ENCODE data around the gene ERAL1. TPM values are rescaled to one million over a fixed set of nuclear protein-coding genes. Genes with fewer than 3 reads are reported as not detected.
A peak's percentile ranks its signal among the peaks of the same experiment; 100 is the strongest.

Gene ERAL1
- total RNA-seq, 1 donor, result 30.4 TPM

DNA sequence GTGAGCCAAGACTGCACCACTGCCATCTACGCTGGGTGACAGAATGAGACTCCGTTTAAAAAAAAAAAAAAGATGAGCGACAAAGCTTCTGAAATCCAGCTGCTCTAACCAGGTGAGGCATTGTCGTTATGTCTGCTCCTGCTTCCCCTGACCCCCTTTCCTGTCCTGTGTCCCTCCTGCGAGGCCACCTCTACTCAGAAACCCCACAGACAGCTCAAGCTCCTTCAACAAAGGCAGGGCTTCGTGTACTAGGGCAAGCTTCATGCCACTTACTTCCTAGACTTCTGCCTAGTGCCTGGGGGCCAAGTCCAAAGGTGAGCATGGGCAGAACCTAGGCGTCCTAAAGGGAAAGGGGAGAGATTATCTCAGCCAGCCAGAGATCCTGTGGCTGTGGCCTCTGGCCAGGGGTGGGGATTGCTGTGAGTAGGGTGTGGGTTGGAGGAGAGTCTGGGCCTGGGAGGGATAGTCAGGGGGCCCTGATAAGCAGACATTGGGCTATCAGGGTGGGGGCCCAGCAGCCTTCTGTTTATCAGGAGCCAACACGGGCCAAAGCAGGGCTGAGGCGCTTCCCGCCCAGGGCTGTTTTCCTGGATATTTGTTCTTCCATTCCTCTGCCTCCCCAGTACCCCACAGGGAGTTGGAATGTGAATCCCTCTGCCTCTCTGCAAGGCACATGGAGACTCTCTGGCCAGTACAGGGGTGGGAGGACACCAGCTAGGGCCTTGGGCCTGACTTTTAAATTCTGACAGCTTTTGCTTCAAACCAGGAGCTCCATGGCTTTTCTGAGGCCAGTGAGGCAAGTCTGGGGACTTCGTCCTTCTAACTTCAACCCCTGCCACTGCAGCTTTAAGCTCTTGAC is 10.4 kb downstream of the ERAL1 start:
- no peak overlapping the region for H3K27ac ChIP-seq (ENCODE audit: low read depth, low read length)

GRCh38 chr17:28865946-28866752 is 11.3 kb downstream of the ERAL1 start:
- Histone ChIP-seq H3K27ac (ENCODE audit: low read depth, low read length) (no peak overlapping the region), H3K27me3 (ENCODE audit: insufficient read depth, low read length) (no peaks in the 10 kb centered on the region), H3K4me2 (ENCODE audit: insufficient read depth, low read length) (no peak overlapping the region), H3K9me3 (ENCODE audit: low read depth, low read length) (no peaks in the 10 kb centered on the region), H2AFZ (ENCODE audit: low read length) (no peak overlapping the region), H4K20me1 (ENCODE audit: insufficient read depth, low read length) (no peaks in the 10 kb centered on the region), H3K79me2 (ENCODE audit: insufficient read depth, low read length) (no peaks in the 10 kb centered on the region), H3K4me3 (ENCODE audit: insufficient read depth, low read length) (no peak overlapping the region), H3K4me1 (ENCODE audit: insufficient read depth, low read length) (no peaks in the 10 kb centered on the region), H3K36me3 (ENCODE audit: insufficient read depth, low read length) (no peaks in the 10 kb centered on the region)
- TF ChIP-seq CTCF (IDR thresholded peaks at IDR 0.05; ENCODE audit: extremely low read depth, low read depth, low read length), result no peak
- peak; percentile 11 for DNase-seq (ENCODE audit: insufficient read length, low spot score, missing footprints)

More for the DNA sequence above, 10.4 kb downstream of the ERAL1 start:
- H3K27me3 ChIP-seq (ENCODE audit: insufficient read depth, low read length), result no peaks in the 10 kb centered on the region
- TF ChIP-seq CTCF (IDR thresholded peaks at IDR 0.05; ENCODE audit: extremely low read depth, low read depth, low read length), result no peak
- H3K36me3 ChIP-seq (ENCODE audit: insufficient read depth, low read length), result peaks cover 5% of the 10 kb centered on the region
- H3K4me3 ChIP-seq (ENCODE audit: insufficient read depth, low read length), result no peak overlapping the region
- no peaks in the 10 kb centered on the region for H3K4me1 ChIP-seq (ENCODE audit: insufficient read depth, low read length)
- H3K9me3 ChIP-seq (ENCODE audit: low read depth, low read length), result no peaks in the 10 kb centered on the region
- peak; percentile 15 for DNase-seq (ENCODE audit: insufficient read length, low spot score, missing footprints)
- no peaks in the 10 kb centered on the region for H4K20me1 ChIP-seq (ENCODE audit: insufficient read depth, low read length)
- no peak overlapping the region for H3K4me2 ChIP-seq (ENCODE audit: insufficient read depth, low read length)
- no peaks in the 10 kb centered on the region for H3K79me2 ChIP-seq (ENCODE audit: insufficient read depth, low read length)
- H2AFZ ChIP-seq (ENCODE audit: low read length), result no peak overlapping the region

DNA sequence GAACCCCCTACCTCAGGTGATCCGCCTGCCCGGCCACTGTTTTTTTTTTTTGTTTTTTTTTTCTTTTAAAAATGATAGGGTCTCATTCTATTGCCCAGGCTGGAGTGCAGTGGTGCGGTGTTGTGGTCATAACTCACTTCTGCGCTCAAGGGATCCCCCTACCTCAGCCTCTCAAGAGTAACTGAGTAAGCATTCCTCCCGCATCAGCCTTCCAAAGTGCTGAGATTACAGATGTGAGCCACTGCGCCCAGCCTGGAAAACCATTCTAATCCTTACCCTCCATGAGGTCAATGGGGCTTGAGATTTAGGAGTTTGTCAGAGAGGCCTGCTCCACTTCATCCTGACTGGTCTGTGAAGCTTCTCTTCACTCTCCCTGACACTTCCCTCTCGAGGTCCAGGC is 12.5 kb downstream of the ERAL1 start:
- no peaks in the 10 kb centered on the region for H3K9me3 ChIP-seq (ENCODE audit: low read depth, low read length)
- DNase-seq (ENCODE audit: insufficient read length, low spot score, missing footprints), result no peak
- no peaks in the 10 kb centered on the region for H3K36me3 ChIP-seq (ENCODE audit: insufficient read depth, low read length)
- no peak overlapping the region for H3K4me2 ChIP-seq (ENCODE audit: insufficient read depth, low read length)
- no peak for TF ChIP-seq CTCF (IDR thresholded peaks at IDR 0.05; ENCODE audit: extremely low read depth, low read depth, low read length)
- no peaks in the 10 kb centered on the region for H3K4me1 ChIP-seq (ENCODE audit: insufficient read depth, low read length)
- H3K27ac ChIP-seq (ENCODE audit: low read depth, low read length), result no peak overlapping the region
- no peaks in the 10 kb centered on the region for H3K27me3 ChIP-seq (ENCODE audit: insufficient read depth, low read length)
- H3K79me2 ChIP-seq (ENCODE audit: insufficient read depth, low read length), result no peaks in the 10 kb centered on the region
- no peak overlapping the region for H3K4me3 ChIP-seq (ENCODE audit: insufficient read depth, low read length)
- no peak overlapping the region for H2AFZ ChIP-seq (ENCODE audit: low read length)
- H4K20me1 ChIP-seq (ENCODE audit: insufficient read depth, low read length), result no peaks in the 10 kb centered on the region

- H3K36me3 ChIP-seq (ENCODE audit: insufficient read depth, low read length), result no peaks in the 10 kb centered on the region
- H3K4me1 ChIP-seq (ENCODE audit: insufficient read depth, low read length), result no peaks in the 10 kb centered on the region
- no peak overlapping the region for H2AFZ ChIP-seq (ENCODE audit: low read length)
- no peak for TF ChIP-seq CTCF (IDR thresholded peaks at IDR 0.05; ENCODE audit: extremely low read depth, low read depth, low read length)
- H3K79me2 ChIP-seq (ENCODE audit: insufficient read depth, low read length), result no peaks in the 10 kb centered on the region
- H3K9me3 ChIP-seq (ENCODE audit: low read depth, low read length), result no peaks in the 10 kb centered on the region
- DNase-seq (ENCODE audit: insufficient read length, low spot score, missing footprints), result peak; percentile 50
- H3K27me3 ChIP-seq (ENCODE audit: insufficient read depth, low read length), result no peaks in the 10 kb centered on the region
- no peaks in the 10 kb centered on the region for H4K20me1 ChIP-seq (ENCODE audit: insufficient read depth, low read length)
- no peak overlapping the region for H3K4me2 ChIP-seq (ENCODE audit: insufficient read depth, low read length)
- no peak overlapping the region for H3K27ac ChIP-seq (ENCODE audit: low read depth, low read length)
- no peak overlapping the region for H3K4me3 ChIP-seq (ENCODE audit: insufficient read depth, low read length)
These were observed 16.3 kb downstream of the ERAL1 start for GRCh38 chr17:28871056-28871579.

Measured in osteoblast (primary cell).